Measurements from ENCODE around the gene MESD.

DNA sequence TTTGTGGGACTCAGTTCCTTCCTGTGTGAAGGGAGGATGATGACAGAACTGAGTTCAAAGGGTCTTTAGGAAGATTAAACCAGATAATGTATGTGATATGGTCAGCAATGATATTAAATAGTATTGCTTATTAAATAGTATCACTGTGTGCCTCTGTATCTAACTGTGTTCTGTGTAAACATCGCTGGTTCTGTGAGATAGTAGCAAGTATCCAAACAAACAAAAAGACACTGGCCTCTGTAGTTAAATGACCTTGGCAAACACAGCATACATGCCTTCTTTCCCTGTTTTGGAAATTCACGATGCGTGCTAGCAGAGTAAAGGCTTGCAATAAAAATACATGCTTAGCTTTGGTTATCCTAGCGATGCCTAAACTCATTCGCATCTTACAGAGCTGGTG, 76.1 kb downstream of the MESD start:
- TF ChIP-seq POLR2A (IDR thresholded peaks at IDR 0.05; ENCODE audit: low read depth, low read length): no peak
- TF ChIP-seq POLR2AphosphoS5 (IDR thresholded peaks at IDR 0.05; ENCODE audit: low read depth, low read length): no peak
- no peak for TF ChIP-seq SPI1 (IDR thresholded peaks at IDR 0.05; ENCODE audit: low read depth, low read length)
- no peak for TF ChIP-seq TAF1 (IDR thresholded peaks at IDR 0.05; ENCODE audit: low read depth, low read length)
- no peak for TF ChIP-seq PAX5 (IDR thresholded peaks at IDR 0.05; ENCODE audit: insufficient read depth, low read length, severe bottlenecking)

Data from GM12891 (cell line).